ENCODE data around the gene CHRD.
"Not testable (repeated sequence)": the region's sequence is repeated elsewhere in the genome, so short reads cannot be mapped to it uniquely, and the experiment has no call there.

CHRD gene

DNA sequence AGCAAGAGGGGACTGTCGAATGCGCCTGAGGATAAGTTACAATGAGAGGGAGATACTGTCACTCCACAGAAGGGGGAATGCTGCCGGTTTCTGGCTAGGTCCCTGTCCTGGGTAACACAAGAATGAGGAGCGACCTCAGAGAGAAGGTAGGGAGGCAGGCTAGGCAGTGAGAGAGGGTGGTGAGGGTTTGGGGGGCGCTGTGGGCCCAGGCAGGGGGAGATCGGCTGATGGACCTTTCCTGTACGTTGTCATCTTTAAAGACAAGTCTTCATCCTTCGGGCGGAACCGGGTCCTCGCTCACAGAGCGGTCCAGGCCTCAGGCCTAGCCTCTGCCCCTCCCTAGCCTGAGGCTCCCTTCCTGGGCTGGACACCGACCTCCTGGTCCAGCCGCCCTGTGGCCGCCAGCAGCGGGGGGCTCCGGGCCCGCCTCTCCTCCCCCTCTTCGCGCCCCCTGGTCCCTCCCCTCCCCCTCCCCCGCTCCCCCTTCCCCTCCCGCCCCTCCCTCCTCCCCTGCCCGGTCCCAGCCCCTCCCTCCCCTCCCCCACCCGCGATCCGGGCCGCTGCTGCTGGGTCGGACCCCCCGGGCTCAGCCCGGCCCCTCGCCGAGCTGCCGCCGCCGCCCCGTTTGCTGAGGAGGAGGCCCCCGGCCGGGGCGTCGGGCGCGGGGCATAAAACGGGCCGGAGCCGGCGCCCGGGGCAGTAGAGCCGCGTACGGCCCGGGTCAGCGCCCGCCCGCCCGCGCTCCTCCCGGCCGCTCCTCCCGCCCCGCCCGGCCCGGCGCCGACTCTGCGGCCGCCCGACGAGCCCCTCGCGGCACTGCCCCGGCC is at the start of gene CHRD:
TSS of gene CHRD (plus strand) at position 697 of the 827 bp plus-strand sequence. CDS start 265 bp downstream, outside the sequence.
- no peak for DNase-seq (ENCODE audit: low spot score)

DNA sequence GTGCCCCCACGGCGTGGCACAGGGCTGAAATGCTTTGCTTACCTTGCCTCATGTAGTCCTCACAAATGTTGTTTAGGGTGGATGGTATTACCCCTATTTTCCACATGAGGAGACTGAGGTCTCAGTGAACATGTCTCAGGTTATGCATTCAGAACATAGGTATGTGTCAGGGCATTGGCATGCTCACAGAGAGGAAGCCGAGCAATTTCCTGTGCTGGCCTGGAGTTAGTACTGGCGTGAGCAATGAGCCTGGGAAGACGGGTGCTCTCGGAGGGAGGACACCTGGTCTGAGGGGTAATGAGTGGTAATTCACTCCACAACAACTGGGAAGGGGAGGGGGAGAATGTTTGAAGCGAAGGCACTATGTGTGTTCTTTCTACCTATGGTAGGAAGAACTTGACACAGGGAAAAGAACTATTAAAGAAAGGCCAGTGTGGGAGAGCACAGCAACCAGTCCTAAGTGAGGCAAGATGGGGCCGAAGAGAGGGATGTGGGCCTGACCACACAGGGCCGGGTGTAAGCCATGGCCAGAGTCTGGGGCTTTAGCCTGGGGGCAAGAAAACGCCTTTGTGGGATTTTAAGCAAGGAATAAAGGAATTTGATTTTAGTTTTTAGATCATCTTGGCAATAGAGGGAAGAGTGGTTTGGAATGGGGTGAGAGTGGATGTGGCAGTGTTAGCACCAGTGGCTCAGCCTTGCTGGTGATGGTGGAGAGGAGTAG is 47.3 kb upstream of the CHRD start:
- DNase-seq (ENCODE audit: low spot score) = no peak

DNA sequence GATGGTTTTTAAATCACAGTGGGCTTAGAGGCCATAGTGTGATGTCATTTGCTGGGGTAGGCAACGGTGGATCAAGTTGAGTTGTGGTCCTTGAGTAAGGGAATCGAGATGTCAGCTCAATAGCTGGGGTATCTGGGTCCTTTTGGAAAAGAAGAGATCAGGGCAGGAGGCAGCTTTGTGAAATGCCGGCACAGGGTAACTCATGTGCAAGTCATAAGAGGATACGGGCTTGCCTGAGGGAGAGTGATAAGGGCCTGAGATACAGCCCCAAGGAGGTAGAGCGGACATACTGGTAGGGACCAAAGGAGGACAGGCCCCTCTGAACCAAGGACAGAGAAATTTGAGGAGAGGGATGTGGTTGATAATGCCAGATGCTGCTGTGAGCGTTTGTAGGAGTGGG is 46.7 kb upstream of the CHRD start:
- DNase-seq (ENCODE audit: low spot score) = peak; percentile 35

- no peak for DNase-seq (ENCODE audit: low spot score)
Measured at GRCh38 chr3:184333700-184334099, 46.2 kb upstream of the CHRD start.

DNA sequence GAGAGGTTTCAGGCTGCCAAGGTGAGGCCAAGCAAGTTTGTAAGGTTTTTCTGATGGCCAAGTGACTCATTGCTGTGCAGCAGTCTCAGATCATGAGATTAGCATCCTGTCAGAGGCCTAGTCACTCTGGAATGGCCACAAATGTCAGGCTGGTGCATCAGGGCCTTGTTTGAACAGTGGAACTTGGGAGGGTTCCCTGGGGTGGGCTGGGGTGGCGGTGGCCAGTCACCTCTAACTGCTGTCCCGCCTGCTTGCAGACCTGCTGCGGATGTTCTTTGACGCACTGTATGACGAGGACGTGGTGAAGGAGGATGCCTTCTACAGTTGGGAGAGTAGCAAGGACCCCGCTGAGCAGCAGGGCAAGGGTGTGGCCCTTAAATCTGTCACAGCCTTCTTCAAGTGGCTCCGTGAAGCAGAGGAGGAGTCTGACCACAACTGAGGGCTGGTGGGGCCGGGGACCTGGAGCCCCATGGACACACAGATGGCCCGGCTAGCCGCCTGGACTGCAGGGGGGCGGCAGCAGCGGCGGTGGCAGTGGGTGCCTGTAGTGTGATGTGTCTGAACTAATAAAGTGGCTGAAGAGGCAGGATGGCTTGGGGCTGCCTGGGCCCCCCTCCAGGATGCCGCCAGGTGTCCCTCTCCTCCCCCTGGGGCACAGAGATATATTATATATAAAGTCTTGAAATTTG is 45.2 kb upstream of the CHRD start:
- peak; percentile 65 for DNase-seq (ENCODE audit: low spot score)

GRCh38 chr3:184335291-184335660 is 44.6 kb upstream of the CHRD start:
- DNase-seq (ENCODE audit: low spot score) = no peak

- peak; percentile 89 for DNase-seq (ENCODE audit: low spot score)
Measured at GRCh38 chr3:184335661-184336546, 44.0 kb upstream of the CHRD start.

GRCh38 chr3:184336547-184337398 is 43.1 kb upstream of the CHRD start:
- DNase-seq (ENCODE audit: low spot score) = peak; percentile 40

GRCh38 chr3:184337399-184337714 is 42.5 kb upstream of the CHRD start, which contains the start of gene FAM131A:
Gene FAM131A, plus strand, starts transcription at chr3:184337600. Its CDS starts 31 bp downstream, at chr3:184337631.
- DNase-seq (ENCODE audit: low spot score) = no peak

DNA sequence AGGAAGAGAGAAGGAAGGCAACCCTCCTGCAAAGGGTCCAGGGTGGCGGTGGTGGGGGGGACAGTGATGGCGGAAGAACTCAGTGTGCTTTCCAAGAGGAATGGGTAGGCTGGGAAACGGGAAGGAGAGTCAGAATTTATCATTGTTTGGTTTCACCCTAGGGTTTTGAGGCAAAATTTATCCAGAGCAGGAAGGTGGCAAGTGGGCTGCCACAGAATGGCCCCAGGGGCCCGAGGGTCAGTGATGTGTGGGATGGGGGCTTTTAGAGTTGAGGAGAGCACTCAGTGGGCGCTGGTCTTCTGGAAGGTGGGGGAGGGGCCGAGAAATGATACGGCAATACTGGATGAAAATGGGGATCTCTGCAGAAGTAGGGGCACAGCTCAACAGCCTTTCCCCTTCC is 41.9 kb upstream of the CHRD start:
- no peak for DNase-seq (ENCODE audit: low spot score)

- no peak for DNase-seq (ENCODE audit: low spot score)
Measured at GRCh38 chr3:184338511-184338945, 41.3 kb upstream of the CHRD start.

- DNase-seq (ENCODE audit: low spot score) = no peak
Measured at GRCh38 chr3:184339001-184339400, 40.9 kb upstream of the CHRD start.

DNA sequence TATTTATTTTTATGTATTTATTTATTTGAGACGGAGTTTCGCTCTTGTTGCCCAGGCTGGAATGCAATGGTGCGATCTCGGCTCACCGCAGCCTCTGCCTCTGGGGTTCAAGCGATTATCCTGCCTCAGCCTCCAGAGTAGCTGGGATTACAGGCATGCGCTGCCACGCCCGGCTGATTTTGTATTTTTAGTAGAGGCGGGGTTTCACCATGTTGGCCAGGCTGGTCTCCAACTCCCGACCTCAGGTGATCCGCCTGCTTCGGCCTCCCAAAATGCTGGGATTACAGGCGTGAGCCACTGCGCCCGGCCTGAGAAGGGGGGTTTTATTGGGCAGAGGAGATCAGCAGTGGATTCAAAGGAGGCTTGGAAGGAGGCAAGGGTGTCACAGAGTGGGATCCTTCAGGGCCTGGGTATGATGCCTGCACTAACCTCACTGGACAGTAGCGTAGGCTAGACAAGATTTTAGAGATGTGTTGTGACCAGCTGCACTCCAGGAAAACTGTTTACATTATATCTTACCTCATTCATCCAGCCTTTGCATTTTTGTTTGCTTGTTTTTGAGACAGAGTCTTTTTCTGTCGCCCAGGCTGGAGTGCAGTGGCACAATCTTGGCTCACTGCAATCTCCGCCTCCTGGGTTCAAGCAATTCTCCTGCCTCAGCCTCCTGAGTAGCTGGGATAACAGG is 40.3 kb upstream of the CHRD start:
- DNase-seq (ENCODE audit: low spot score) = not testable (repeated sequence)

DNA sequence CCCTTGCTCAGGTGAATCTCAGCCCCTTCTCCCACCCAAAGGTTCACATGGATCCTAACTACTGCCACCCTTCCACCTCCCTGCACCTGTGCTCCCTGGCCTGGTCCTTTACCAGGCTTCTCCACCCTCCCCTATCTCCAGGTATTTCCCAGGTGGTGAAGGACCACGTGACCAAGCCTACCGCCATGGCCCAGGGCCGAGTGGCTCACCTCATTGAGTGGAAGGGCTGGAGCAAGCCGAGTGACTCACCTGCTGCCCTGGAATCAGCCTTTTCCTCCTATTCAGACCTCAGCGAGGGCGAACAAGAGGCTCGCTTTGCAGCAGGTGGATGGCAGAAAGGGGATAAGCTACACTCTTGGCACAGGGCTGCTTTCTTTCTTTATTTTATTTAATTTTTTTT is 37.9 kb upstream of the CHRD start:
- no peak for DNase-seq (ENCODE audit: low spot score)

DNA sequence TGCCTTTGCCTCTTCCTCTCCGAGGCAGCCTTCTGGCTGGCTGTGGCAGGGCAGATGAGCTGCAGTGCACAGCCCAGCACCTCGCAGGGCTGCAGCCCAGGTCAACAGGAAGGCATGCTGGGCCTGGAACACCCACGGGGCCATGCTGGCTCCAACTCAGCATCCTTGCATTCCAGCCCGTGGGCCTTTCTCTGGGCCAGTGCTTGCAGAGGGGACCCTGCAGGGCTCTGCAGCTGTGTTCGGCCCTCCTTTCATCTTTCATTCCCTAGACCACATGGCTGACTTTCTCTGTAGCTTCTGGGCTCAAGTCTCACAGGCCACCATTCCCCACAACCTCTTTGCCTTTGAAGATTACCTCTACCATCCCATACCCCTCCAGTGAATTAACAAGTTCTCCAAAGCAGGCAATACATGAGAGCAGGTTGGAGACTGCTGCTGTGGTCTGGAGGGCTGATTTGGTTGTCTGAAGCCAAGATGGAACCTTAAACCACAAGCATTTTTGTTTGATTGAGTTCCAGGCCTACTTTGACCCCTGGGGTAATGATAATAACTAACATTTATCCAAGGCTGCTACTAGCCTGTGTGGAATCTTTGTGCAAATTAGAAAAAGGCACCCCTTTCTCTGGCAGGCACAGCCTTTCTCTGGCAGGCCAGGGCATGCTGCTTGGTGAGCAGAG is 36.5 kb upstream of the CHRD start:
- no peak for DNase-seq (ENCODE audit: low spot score)

DNA sequence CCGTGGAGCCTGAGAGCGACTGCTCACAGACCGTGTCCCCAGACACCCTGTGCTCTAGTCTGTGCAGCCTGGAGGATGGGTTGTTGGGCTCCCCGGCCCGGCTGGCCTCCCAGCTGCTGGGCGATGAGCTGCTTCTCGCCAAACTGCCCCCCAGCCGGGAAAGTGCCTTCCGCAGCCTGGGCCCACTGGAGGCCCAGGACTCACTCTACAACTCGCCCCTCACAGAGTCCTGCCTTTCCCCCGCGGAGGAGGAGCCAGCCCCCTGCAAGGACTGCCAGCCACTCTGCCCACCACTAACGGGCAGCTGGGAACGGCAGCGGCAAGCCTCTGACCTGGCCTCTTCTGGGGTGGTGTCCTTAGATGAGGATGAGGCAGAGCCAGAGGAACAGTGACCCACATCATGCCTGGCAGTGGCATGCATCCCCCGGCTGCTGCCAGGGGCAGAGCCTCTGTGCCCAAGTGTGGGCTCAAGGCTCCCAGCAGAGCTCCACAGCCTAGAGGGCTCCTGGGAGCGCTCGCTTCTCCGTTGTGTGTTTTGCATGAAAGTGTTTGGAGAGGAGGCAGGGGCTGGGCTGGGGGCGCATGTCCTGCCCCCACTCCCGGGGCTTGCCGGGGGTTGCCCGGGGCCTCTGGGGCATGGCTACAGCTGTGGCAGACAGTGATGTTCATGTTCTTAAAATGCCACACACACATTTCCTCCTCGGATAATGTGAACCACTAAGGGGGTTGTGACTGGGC is 35.1 kb upstream of the CHRD start:
- DNase-seq (ENCODE audit: low spot score) = no peak

GRCh38 chr3:184345317-184346144 is 34.3 kb upstream of the CHRD start:
- peak; percentile 96 for DNase-seq (ENCODE audit: low spot score)

All from hematopoietic multipotent progenitor cell treated with erythropoietin and hydrocortisone succinate and interleukin-3 and kit ligand, for 15 days (in vitro differentiated cells).